Effector memory CD8-positive, alpha-beta T cell (primary cell): ENCODE measurements around the gene PPP1R1A.

Source experiments
- ATAC-seq: fragments of 150-1000 bp; cut with Tn5 transposase; replicated peaks from 2 replicates; pipeline ENCODE4 v1.10.0; 2021; ENCODE audit warnings: mild to moderate bottlenecking, moderate library complexity
- DNase-seq, 3 experiments: peaks; one replicate each; pipeline ENCODE4 v3.0.0; 2021
- H3K27ac Mint-ChIP-seq, 2 donors: one replicate each; pipeline ENCODE4 v1.8.0; 2022; ENCODE audit warnings: mild to moderate bottlenecking in 2 of 2, mixed read lengths in 2 of 2, moderate library complexity in 2 of 2
- H3K27me3 Mint-ChIP-seq, 2 donors: one replicate each; pipeline ENCODE4 v1.8.0; 2022; ENCODE audit warnings: mixed read lengths in 2 of 2
- H3K36me3 Mint-ChIP-seq: one replicate; pipeline ENCODE4 v1.8.0; 2022; ENCODE audit warnings: mild to moderate bottlenecking, moderate library complexity, mixed read lengths; ENCODE audit not compliant: insufficient read depth
- H3K4me1 Mint-ChIP-seq, 2 donors: one replicate each; pipeline ENCODE4 v1.8.0; 2022; ENCODE audit warnings: low read depth in 2 of 2, mixed read lengths in 2 of 2
- H3K4me3 Mint-ChIP-seq, 2 donors: one replicate each; pipeline ENCODE4 v1.8.0; 2022; ENCODE audit warnings: mild to moderate bottlenecking in 2 of 2, mixed read lengths in 2 of 2, moderate library complexity in 2 of 2
- H3K9me3 Mint-ChIP-seq, 2 donors: one replicate each; pipeline ENCODE4 v1.8.0; 2022; ENCODE audit warnings: mixed read lengths in 2 of 2

PPP1R1A gene

DNA sequence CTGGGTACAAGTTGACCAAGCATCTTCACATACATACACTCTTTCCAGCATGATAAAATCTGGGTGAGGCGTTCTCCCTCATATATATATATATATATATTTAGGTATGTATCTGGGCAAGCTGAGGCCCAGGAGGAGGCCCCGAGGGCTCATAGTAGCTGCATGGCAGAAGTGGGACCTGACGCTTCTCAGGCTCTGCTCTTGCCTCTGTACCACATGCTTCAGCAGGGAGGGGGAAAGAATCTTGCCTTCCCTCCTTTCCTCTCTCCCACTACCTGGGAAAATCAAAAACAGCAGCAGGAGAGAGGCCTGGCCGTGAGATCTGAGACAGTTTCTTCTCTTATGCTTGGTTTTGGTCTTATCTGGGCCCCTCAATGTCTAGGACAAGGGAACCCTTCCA lies 9.2 kb downstream of the PPP1R1A start:
- ATAC-seq (peak; percentile 5), DNase-seq (no peak)
- Mint-ChIP-seq H3K27me3 (peaks cover 12 to 14% of the 10 kb centered on the region in 2 donors), H3K4me3 (peak overlapping the region in 1 of 2 donors; percentile 3), H3K27ac (peak overlapping the region; percentile 46 to 58), H3K9me3 (no peaks in the 10 kb centered on the region), H3K36me3 (peaks cover 15% of the 10 kb centered on the region), H3K4me1 (peaks cover 6 to 8% of the 10 kb centered on the region in 2 donors)

DNA sequence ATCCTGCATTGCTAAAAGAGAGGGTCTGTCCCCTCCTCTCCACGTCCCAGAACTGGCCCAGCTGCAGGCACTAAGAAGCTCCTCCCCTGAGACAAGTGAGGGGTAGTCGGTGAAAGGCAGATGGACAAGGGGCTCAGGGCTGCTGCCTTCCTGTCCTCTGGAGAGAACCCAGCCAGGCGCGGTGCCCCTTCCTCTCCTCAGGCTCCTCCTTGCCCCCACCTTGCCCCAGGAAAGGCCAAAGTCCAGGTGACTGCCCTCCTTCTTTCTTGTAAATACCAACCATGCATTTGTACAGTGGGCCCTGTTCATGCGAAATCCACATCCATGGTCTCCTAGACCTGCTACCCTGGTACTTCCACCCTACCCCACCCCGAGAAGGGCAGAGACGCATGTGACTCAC lies 9.7 kb downstream of the PPP1R1A start:
- no peak for DNase-seq
- H3K27ac Mint-ChIP-seq: peak overlapping the region in 1 of 2 donors; percentile 58
- no peaks in the 10 kb centered on the region for H3K9me3 Mint-ChIP-seq

GRCh38 chr12:54572881-54573280 lies 15.6 kb downstream of the PPP1R1A start:
- Mint-ChIP-seq H3K27ac (no peak overlapping the region), H3K9me3 (no peaks in the 10 kb centered on the region), H3K4me3 (no peak overlapping the region), H3K4me1 (no peaks in the 10 kb centered on the region), H3K27me3 (no peaks in the 10 kb centered on the region), H3K36me3 (peaks cover 14% of the 10 kb centered on the region)
- ATAC-seq (no peak), DNase-seq (no peak)

More for the DNA sequence above, 9.7 kb downstream of the PPP1R1A start:
- no peak for ATAC-seq
- Mint-ChIP-seq H3K27me3 (peaks cover 8 to 9% of the 10 kb centered on the region in 2 donors), H3K36me3 (peaks cover 15% of the 10 kb centered on the region), H3K4me1 (peaks cover 6 to 8% of the 10 kb centered on the region in 2 donors), H3K4me3 (no peak overlapping the region)

DNA sequence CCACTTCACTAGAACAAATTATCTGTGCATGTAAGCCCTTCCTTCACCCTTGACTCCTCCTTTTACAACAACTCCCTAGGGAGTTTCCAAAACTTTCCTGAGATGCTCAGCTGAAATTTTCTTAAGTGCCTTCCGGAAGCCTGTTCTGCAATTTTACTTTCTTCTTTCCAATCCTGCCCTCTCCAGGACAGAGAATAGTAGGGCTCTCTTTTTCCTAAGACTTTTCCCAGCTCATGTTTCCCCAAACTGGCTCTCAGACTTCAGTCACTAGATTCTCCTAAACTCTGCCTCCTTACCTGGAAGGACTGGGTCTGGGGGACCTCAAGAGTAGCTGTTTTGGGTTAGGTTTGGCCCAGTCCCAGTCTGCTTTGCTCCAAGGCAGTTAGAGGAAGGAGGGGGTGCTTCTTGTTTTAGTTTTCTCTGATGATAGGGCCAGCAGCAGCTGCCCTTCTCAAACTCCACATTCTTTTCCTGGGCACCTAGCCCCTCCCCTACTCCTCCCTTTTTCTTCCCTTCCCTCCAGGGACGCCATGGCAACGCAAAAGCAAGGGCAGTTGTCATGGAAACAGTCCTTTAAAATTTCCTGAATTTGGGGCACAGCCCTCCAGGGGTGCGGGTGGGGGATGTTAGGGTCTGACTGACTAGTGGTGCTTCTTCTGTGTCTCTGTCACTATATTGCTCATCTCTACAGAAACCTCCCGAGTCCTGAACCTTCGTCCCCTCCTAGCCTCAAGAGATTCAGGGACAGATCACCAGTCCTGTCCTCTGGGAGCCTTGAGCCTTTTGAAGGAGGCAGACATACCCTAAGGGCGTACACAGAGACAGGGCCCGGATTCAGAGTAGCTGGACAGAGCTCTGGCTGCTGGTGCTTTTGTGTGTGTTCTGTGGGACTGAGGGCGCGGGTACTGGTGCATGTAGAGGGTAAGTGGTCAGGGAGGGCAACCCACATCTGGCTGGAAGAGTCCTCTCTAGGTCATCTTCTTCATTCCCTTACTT lies 17.0 kb downstream of the PPP1R1A start:
- no peak for DNase-seq
- Mint-ChIP-seq H3K27ac (no peak overlapping the region), H3K9me3 (no peaks in the 10 kb centered on the region), H3K4me1 (no peaks in the 10 kb centered on the region), H3K4me3 (no peak overlapping the region), H3K36me3 (peaks cover 12% of the 10 kb centered on the region), H3K27me3 (no peaks in the 10 kb centered on the region)
- ATAC-seq: no peak

DNA sequence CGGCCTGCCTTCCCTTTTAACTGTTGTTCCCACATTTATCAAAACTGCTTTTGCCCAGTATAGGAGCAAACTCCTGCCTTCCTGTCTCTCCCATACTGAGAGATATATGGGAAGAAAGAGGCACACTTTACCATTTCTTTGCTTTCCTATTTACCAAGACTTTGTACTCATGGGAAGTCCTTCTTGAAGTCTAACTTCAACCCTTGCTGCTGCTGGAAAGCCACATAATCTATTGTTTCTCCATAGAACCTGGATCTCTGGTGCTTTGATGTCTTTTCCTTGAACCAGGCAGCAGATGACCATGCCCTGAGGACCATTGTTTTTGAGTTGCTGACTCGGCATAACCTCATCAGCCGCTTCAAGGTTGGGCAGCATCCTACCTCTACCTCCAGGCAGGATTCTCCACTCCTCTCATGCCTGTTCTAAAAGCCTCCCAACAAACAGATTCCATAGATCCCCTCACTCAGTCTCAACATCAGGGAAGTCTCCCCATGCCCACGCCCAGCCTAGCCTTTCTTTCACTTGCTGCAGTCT lies 18.4 kb downstream of the PPP1R1A start:
- DNase-seq: no peak
- Mint-ChIP-seq H3K27me3 (no peaks in the 10 kb centered on the region), H3K36me3 (peaks cover 8% of the 10 kb centered on the region), H3K27ac (no peak overlapping the region), H3K4me1 (no peaks in the 10 kb centered on the region), H3K4me3 (no peak overlapping the region), H3K9me3 (no peaks in the 10 kb centered on the region)
- no peak for ATAC-seq

DNA sequence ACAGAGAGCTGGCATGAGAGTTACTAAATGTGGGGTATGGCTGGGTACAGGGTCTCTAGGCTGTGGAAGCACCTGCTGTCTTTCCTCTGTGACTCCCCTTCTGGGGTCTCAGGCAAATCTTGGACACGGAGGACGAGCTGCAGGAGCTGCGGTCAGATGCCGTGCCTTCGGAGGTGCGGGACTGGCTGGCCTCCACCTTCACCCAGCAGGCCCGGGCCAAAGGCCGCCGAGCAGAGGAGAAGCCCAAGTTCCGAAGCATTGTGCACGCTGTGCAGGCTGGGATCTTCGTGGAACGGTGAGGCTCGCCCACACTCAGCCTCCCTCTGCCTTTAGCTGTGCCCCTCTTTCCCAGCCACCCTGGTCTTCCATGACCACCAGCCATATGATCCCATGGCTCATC lies 19.4 kb downstream of the PPP1R1A start:
- Mint-ChIP-seq H3K4me3 (no peak overlapping the region), H3K36me3 (peaks cover 8% of the 10 kb centered on the region), H3K9me3 (no peaks in the 10 kb centered on the region), H3K27me3 (no peaks in the 10 kb centered on the region), H3K27ac (no peak overlapping the region), H3K4me1 (no peaks in the 10 kb centered on the region)
- DNase-seq (no peak), ATAC-seq (no peak)

GRCh38 chr12:54566792-54567191 lies 21.7 kb downstream of the PPP1R1A start:
- no peak for DNase-seq
- Mint-ChIP-seq H3K4me3 (no peak overlapping the region), H3K27me3 (no peaks in the 10 kb centered on the region), H3K4me1 (peaks cover 0 to under 1% of the 10 kb centered on the region in 2 donors), H3K36me3 (peaks cover 8% of the 10 kb centered on the region), H3K27ac (no peak overlapping the region), H3K9me3 (no peaks in the 10 kb centered on the region)
- no peak for ATAC-seq

DNA sequence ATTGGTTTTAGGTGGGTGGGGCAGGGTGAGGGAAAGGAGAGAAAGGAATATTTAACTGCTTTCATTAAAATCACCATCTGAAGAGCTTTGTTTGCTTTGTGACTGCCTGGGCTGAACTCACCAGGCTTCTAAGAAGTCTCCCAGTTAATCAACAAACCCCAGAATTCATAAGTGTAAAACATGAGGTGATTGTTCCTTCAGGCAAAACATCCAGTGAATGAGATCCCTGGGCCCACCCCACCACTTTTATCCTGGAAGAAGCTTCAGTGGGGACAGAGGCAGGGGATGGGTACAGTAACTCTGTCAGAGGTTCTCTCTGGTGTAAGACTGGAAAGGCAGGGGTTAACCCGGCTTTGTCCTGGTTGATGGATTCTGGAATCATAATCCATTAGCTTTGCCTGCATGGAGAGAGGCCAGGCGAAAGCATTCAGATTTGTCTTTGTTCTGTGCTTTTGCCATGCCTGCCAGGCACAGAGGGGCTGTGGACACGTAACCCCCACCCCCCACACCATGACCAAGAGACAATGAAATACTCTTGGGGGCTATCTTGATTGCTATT lies 22.4 kb downstream of the PPP1R1A start:
- Mint-ChIP-seq H3K9me3 (no peaks in the 10 kb centered on the region), H3K4me3 (no peak overlapping the region), H3K4me1 (peaks cover 1 to 3% of the 10 kb centered on the region in 2 donors), H3K27ac (no peak overlapping the region), H3K27me3 (no peaks in the 10 kb centered on the region), H3K36me3 (peaks cover 8% of the 10 kb centered on the region)
- no peak for DNase-seq
- no peak for ATAC-seq

DNA sequence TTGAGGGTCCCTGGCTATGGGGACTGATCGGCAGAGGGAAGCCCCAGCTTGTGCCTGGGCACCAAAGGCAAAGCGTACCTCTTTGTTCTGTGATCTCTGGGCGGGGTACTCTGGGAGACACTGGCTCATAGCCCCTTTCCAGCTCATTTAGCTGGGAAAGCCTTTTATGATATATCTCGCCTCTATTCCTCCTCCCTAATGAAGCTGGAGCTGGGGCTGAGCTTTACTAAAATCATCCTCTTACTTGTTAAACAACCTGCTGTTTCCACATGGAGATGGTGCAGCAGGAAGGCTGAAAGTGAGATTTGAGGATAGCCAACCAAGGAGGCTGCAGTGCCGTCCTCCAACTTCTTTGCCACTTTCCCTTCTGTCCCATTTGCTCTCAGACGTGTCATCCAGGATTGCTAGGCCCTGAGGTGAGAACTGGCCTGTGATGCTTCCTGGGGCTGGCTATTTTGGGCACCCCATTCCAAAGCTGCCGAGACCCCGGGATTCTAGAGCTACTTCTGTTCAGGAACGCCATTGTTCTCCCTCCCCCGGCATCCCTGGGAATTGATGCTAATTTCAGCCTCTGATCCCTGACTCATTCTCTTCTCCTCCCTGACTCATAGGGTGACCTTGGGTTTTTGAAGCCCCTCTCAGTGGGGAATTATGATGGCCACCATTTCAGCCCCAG lies 23.0 kb downstream of the PPP1R1A start:
- no peak overlapping the region for H3K4me3 Mint-ChIP-seq
- peaks cover 5 to 8% of the 10 kb centered on the region in 2 donors for H3K4me1 Mint-ChIP-seq
- H3K27ac Mint-ChIP-seq: no peak overlapping the region
- H3K9me3 Mint-ChIP-seq: no peaks in the 10 kb centered on the region
- H3K27me3 Mint-ChIP-seq: no peaks in the 10 kb centered on the region
- peaks cover 4% of the 10 kb centered on the region for H3K36me3 Mint-ChIP-seq
- DNase-seq: no peak
- no peak for ATAC-seq

DNA sequence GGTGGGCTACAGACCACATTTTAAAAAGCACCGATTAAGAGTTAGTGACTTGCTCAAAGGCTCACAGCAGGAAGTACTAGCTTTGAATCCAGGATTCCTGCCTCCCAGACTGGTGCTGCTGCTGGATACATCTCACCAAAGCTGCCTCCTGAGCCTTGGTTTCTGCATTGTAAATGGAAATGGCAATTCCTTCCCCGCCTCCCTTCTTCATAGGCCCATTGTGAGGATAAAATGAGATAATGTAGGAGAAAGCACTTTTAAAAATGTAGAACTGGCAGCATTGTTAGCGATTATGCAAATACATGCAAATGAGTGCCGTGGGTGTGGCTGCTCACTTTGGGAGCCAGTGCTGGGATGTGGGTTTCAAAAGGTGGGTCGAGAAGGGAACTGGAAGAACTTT lies 23.7 kb downstream of the PPP1R1A start:
- no peaks in the 10 kb centered on the region for H3K36me3 Mint-ChIP-seq
- DNase-seq: no peak

GRCh38 chr12:54563787-54564186 lies 24.7 kb downstream of the PPP1R1A start:
- no peaks in the 10 kb centered on the region for H3K9me3 Mint-ChIP-seq
- ATAC-seq (no peak), DNase-seq (no peak)
- H3K27ac Mint-ChIP-seq: no peak overlapping the region
- H3K27me3 Mint-ChIP-seq: no peaks in the 10 kb centered on the region
- no peak overlapping the region for H3K4me3 Mint-ChIP-seq
- no peaks in the 10 kb centered on the region for H3K36me3 Mint-ChIP-seq
- peaks cover 15 to 17% of the 10 kb centered on the region in 2 donors for H3K4me1 Mint-ChIP-seq

More for the DNA sequence above, 23.7 kb downstream of the PPP1R1A start:
- Mint-ChIP-seq H3K4me1 (peaks cover 12% of the 10 kb centered on the region in 2 donors), H3K27ac (no peak overlapping the region), H3K4me3 (no peak overlapping the region), H3K27me3 (no peaks in the 10 kb centered on the region), H3K9me3 (no peaks in the 10 kb centered on the region)
- ATAC-seq: no peak

GRCh38 chr12:54562750-54563356 lies 25.6 kb downstream of the PPP1R1A start:
- Mint-ChIP-seq H3K9me3 (no peaks in the 10 kb centered on the region), H3K36me3 (no peaks in the 10 kb centered on the region), H3K4me1 (peaks cover 15 to 17% of the 10 kb centered on the region in 2 donors), H3K4me3 (no peak overlapping the region), H3K27ac (no peak overlapping the region), H3K27me3 (no peaks in the 10 kb centered on the region)
- ATAC-seq (no peak), DNase-seq (no peak)

GRCh38 chr12:54561164-54561563 lies 27.3 kb downstream of the PPP1R1A start:
- ATAC-seq: no peak
- no peaks in the 10 kb centered on the region for H3K27me3 Mint-ChIP-seq
- peak overlapping the region; percentile 79 to 84 for H3K4me3 Mint-ChIP-seq
- H3K4me1 Mint-ChIP-seq: peaks cover 15 to 17% of the 10 kb centered on the region in 2 donors
- no peaks in the 10 kb centered on the region for H3K36me3 Mint-ChIP-seq
- H3K9me3 Mint-ChIP-seq: no peaks in the 10 kb centered on the region
- peak overlapping the region; percentile 72 to 87 for H3K27ac Mint-ChIP-seq
- DNase-seq: no peak
